HepG2 (cell line): ENCODE data around the gene CLCN2. TPM values are rescaled to one million over a fixed set of nuclear protein-coding genes. Genes with fewer than 3 reads are reported as not detected.

Experiments
- KLF12 ChIP-seq: sonication (generic); formaldehyde crosslinking; IDR thresholded peaks from 2 replicates; pipeline ENCODE4 v1.4.0; 2020; ENCODE audit warnings: missing genetic modification reagents, borderline replicate concordance
- NFKB2 ChIP-seq: sonication (generic); formaldehyde crosslinking; IDR thresholded peaks from 2 replicates; pipeline ENCODE4 v1.4.0; 2020; ENCODE audit warnings: missing genetic modification reagents, borderline replicate concordance
- PHB2 ChIP-seq: fragments of 450-650 bp; IDR thresholded peaks from 2 replicates; pipeline ENCODE4 v1.6.1; 2018; ENCODE audit not compliant: partially characterized antibody
- RXRB ChIP-seq: IDR thresholded peaks from 2 replicates; pipeline ENCODE4 v1.6.1; 2016; ENCODE audit warnings: borderline replicate concordance, missing genetic modification reagents, missing compliant biosample characterization
- ZNF639 ChIP-seq: conservative IDR thresholded peaks from 2 replicates; pipeline ENCODE4 v1.6.1; 2018; ENCODE audit warnings: missing genetic modification reagents
- ZNF674 ChIP-seq: sonication (generic); formaldehyde crosslinking; IDR thresholded peaks from 2 replicates; pipeline ENCODE4 v1.5.0; 2020; ENCODE audit warnings: low read depth, mild to moderate bottlenecking, missing genetic modification reagents
- polyA plus RNA-seq, 8 experiments: library from polyadenylated mRNA; depleted of rRNA in 3 of 8; stranded (reverse) in 7 of 8; unstranded in 1 of 8; fragments of >200 nt; fragmentation: Illumina TruSeq in 4 of 8; extraction: Trizol in 4 of 8; gene quantifications; 2 replicates each; pipeline versions ENCODE4 v1.2.1 to v1.2.3, GENCODE V29; 2011 to 2016; ENCODE audit warnings: low read depth in 4 of 8, missing spikeins in 1 of 8, mixed read lengths in 1 of 8; ENCODE audit not compliant: insufficient read depth in 1 of 8
- total RNA-seq, 5 experiments: library from RNA; depleted of rRNA; stranded (reverse); fragments of >200 nt; fragmentation: Illumina TruSeq; extraction: Trizol; gene quantifications; 2 replicates each; pipeline ENCODE4 v1.2.3, GENCODE V29; 2016; ENCODE audit warnings: low read depth in 1 of 5
- TF ChIP-seq, protein P1 (sequence below): sonication (generic); formaldehyde crosslinking; IDR thresholded peaks from 2 replicates; pipeline ENCODE4 v1.5.0; 2020; ENCODE audit warnings: mild to moderate bottlenecking, missing genetic modification reagents
- TF ChIP-seq, protein P2 (sequence below): sonication (generic); formaldehyde crosslinking; IDR thresholded peaks from 2 replicates; pipeline ENCODE4 v1.4.0; 2020; ENCODE audit warnings: missing genetic modification reagents
- TF ChIP-seq, protein P3 (sequence below): sonication (generic); formaldehyde crosslinking; conservative IDR thresholded peaks from 2 replicates; pipeline ENCODE4 v1.4.0; 2020; ENCODE audit warnings: mild to moderate bottlenecking, missing genetic modification reagents, moderate library complexity
- TF ChIP-seq, protein P4 (sequence below): sonication (generic); formaldehyde crosslinking; IDR thresholded peaks from one replicate; pipeline ENCODE4 v1.5.1; 2020; ENCODE audit warnings: mild to moderate bottlenecking, missing genetic modification reagents; ENCODE audit errors: not compliant biosample characterization

The CLCN2 gene
- total and polyA plus RNA-seq, 2 of the 13 experiments (the other 11 are each of a cell fraction or from before 2014, with no cell fraction given), result 11.4 to 13.5 TPM

DNA sequence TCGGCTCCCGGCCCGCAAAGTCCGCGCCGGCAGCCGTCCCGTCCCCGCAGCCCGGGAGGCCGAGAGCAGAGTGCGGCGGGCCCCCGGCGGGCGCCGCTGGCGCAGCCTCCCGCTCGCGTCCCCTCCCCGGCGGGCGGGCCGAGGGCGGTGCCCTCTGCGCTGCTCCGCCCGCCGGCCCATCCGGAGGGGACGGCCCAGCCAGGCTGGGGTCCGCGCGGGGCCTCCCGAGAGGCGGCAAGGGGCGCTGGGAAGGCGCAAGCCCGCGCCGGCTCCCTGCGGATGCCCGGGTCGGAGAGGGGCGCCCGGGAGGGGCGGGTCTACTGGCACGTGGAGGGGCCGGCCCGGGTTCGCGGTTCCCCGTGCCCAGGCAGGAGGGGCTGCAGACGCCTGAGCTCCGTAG lies at the start of gene CLCN2, which contains the start of gene POLR2H (continued):
- TF ChIP-seq, protein P1, sequence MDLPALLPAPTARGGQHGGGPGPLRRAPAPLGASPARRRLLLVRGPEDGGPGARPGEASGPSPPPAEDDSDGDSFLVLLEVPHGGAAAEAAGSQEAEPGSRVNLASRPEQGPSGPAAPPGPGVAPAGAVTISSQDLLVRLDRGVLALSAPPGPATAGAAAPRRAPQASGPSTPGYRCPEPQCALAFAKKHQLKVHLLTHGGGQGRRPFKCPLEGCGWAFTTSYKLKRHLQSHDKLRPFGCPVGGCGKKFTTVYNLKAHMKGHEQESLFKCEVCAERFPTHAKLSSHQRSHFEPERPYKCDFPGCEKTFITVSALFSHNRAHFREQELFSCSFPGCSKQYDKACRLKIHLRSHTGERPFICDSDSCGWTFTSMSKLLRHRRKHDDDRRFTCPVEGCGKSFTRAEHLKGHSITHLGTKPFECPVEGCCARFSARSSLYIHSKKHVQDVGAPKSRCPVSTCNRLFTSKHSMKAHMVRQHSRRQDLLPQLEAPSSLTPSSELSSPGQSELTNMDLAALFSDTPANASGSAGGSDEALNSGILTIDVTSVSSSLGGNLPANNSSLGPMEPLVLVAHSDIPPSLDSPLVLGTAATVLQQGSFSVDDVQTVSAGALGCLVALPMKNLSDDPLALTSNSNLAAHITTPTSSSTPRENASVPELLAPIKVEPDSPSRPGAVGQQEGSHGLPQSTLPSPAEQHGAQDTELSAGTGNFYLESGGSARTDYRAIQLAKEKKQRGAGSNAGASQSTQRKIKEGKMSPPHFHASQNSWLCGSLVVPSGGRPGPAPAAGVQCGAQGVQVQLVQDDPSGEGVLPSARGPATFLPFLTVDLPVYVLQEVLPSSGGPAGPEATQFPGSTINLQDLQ (CRISPR knock-in tag), result peak; percentile 89
- TF ChIP-seq NFKB2 (peak; percentile 74; the same call in 1 of the 2 replicates), KLF12 (peak; percentile 93), RXRB (CRISPR knock-in tag) (no peak), ZNF674 (CRISPR knock-in tag) (no peak), PHB2 (no peak), ZNF639 (CRISPR knock-in tag) (peak; percentile 56; the same call in 1 of the 2 replicates)
- TF ChIP-seq, protein P2, sequence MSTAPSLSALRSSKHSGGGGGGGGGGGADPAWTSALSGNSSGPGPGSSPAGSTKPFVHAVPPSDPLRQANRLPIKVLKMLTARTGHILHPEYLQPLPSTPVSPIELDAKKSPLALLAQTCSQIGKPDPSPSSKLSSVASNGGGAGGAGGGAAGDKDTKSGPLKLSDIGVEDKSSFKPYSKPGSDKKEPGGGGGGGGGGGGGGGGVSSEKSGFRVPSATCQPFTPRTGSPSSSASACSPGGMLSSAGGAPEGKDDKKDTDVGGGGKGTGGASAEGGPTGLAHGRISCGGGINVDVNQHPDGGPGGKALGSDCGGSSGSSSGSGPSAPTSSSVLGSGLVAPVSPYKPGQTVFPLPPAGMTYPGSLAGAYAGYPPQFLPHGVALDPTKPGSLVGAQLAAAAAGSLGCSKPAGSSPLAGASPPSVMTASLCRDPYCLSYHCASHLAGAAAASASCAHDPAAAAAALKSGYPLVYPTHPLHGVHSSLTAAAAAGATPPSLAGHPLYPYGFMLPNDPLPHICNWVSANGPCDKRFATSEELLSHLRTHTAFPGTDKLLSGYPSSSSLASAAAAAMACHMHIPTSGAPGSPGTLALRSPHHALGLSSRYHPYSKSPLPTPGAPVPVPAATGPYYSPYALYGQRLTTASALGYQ (CRISPR knock-in tag), result 0 out of 2 replicates have a peak, but pooled peaks have one; percentile 33
- TF ChIP-seq, protein P3, sequence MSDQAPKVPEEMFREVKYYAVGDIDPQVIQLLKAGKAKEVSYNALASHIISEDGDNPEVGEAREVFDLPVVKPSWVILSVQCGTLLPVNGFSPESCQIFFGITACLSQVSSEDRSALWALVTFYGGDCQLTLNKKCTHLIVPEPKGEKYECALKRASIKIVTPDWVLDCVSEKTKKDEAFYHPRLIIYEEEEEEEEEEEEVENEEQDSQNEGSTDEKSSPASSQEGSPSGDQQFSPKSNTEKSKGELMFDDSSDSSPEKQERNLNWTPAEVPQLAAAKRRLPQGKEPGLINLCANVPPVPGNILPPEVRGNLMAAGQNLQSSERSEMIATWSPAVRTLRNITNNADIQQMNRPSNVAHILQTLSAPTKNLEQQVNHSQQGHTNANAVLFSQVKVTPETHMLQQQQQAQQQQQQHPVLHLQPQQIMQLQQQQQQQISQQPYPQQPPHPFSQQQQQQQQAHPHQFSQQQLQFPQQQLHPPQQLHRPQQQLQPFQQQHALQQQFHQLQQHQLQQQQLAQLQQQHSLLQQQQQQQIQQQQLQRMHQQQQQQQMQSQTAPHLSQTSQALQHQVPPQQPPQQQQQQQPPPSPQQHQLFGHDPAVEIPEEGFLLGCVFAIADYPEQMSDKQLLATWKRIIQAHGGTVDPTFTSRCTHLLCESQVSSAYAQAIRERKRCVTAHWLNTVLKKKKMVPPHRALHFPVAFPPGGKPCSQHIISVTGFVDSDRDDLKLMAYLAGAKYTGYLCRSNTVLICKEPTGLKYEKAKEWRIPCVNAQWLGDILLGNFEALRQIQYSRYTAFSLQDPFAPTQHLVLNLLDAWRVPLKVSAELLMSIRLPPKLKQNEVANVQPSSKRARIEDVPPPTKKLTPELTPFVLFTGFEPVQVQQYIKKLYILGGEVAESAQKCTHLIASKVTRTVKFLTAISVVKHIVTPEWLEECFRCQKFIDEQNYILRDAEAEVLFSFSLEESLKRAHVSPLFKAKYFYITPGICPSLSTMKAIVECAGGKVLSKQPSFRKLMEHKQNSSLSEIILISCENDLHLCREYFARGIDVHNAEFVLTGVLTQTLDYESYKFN (CRISPR knock-in tag), result 0 out of 2 replicates have a peak, but pooled peaks have one; percentile 19
- TF ChIP-seq, protein P4, sequence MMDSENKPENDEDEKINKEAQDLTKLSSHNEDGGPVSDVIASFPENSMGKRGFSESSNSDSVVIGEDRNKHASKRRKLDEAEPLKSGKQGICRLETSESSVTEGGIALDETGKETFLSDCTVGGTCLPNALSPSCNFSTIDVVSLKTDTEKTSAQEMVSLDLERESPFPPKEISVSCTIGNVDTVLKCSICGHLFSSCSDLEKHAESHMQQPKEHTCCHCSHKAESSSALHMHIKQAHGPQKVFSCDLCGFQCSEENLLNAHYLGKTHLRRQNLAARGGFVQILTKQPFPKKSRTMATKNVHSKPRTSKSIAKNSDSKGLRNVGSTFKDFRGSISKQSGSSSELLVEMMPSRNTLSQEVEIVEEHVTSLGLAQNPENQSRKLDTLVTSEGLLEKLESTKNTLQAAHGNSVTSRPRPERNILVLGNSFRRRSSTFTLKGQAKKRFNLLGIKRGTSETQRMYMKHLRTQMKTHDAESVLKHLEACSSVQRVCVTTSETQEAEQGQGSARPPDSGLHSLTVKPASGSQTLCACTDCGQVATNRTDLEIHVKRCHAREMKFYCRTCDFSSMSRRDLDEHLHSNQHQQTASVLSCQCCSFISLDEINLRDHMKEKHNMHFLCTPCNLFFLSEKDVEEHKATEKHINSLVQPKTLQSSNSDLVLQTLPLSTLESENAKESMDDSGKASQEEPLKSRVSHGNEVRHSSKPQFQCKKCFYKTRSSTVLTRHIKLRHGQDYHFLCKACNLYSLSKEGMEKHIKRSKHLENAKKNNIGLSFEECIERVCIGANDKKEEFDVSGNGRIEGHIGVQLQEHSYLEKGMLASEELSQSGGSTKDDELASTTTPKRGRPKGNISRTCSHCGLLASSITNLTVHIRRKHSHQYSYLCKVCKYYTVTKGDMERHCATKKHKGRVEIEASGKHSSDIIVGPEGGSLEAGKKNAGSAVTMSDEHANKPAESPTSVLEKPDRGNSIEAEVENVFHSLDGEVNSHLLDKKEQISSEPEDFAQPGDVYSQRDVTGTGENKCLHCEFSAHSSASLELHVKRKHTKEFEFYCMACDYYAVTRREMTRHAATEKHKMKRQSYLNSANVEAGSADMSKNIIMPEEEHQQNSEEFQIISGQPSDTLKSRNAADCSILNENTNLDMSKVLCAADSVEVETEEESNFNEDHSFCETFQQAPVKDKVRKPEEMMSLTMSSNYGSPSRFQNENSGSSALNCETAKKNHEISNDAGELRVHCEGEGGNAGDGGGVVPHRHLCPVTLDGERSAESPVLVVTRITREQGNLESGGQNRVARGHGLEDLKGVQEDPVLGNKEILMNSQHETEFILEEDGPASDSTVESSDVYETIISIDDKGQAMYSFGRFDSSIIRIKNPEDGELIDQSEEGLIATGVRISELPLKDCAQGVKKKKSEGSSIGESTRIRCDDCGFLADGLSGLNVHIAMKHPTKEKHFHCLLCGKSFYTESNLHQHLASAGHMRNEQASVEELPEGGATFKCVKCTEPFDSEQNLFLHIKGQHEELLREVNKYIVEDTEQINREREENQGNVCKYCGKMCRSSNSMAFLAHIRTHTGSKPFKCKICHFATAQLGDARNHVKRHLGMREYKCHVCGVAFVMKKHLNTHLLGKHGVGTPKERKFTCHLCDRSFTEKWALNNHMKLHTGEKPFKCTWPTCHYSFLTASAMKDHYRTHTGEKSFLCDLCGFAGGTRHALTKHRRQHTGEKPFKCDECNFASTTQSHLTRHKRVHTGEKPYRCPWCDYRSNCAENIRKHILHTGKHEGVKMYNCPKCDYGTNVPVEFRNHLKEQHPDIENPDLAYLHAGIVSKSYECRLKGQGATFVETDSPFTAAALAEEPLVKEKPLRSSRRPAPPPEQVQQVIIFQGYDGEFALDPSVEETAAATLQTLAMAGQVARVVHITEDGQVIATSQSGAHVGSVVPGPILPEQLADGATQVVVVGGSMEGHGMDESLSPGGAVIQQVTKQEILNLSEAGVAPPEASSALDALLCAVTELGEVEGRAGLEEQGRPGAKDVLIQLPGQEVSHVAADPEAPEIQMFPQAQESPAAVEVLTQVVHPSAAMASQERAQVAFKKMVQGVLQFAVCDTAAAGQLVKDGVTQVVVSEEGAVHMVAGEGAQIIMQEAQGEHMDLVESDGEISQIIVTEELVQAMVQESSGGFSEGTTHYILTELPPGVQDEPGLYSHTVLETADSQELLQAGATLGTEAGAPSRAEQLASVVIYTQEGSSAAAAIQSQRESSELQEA (CRISPR knock-in tag), result no peak
